Right lobe of liver (tissue), 4 donors: ENCODE results near the gene CHAC2.

Experiments
- POLR2A ChIP-seq: fragments of 450-650 bp; IDR thresholded peaks from one replicate; pipeline ENCODE4 v1.6.1; 2017; ENCODE audit warnings: antibody characterized with exemption, mild to moderate bottlenecking
- TF ChIP-seq, protein P1 (sequence below), 4 donors: fragments of 200-600 bp in 3 of 4; fragments of 450-650 bp in 1 of 4; IDR thresholded peaks; one replicate each; pipeline versions ENCODE4 v1.5.1 to v1.8.0; 2016 to 2022; ENCODE audit warnings: antibody characterized with exemption in 4 of 4, mild to moderate bottlenecking in 2 of 4
- donor health status: DM: no; HTN: no; CAD: no.
- donor health status: DM: no; HTN: no; CAD: no.
- donor health status: DM: no; HTN: yes; CAD: no.

DNA sequence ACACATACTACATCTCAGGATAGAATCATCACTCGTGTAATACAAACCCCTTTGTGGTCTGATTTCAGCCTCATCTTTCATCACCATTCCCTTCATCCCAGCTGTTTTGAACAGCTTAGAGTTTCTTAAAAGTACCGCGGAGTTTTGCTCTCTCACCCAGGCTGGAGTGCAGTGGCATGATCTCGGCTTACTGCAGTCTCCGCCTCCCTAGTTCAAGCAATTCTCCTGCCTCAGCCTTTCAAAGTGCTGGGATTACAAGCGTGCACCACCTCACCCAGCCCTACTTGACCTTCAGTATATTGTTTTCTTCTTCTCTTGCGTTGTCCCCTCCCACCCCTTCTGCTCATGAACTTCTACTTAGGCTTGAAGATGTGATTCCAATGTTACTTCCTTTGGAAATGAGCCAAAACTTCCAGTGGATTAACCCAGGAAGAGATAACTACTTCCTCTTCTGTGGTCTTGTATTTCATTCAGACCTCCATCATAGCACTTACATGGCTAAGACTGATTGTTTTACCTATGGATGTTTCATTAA lies 35.1 kb downstream of the CHAC2 start:
- TF ChIP-seq, protein P1, sequence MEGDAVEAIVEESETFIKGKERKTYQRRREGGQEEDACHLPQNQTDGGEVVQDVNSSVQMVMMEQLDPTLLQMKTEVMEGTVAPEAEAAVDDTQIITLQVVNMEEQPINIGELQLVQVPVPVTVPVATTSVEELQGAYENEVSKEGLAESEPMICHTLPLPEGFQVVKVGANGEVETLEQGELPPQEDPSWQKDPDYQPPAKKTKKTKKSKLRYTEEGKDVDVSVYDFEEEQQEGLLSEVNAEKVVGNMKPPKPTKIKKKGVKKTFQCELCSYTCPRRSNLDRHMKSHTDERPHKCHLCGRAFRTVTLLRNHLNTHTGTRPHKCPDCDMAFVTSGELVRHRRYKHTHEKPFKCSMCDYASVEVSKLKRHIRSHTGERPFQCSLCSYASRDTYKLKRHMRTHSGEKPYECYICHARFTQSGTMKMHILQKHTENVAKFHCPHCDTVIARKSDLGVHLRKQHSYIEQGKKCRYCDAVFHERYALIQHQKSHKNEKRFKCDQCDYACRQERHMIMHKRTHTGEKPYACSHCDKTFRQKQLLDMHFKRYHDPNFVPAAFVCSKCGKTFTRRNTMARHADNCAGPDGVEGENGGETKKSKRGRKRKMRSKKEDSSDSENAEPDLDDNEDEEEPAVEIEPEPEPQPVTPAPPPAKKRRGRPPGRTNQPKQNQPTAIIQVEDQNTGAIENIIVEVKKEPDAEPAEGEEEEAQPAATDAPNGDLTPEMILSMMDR (IDR thresholded peaks at IDR 0.05) = no peak
- no peak for TF ChIP-seq POLR2A
